Peyer's patch (tissue), 4 donors: ENCODE results near the gene ZDHHC17.

ENCODE experiments used
- POLR2A ChIP-seq, 2 donors: fragments of 450-650 bp; IDR thresholded peaks; one replicate each; pipeline ENCODE4 v1.5.1; 2017; ENCODE audit warnings: antibody characterized with exemption in 2 of 2, mild to moderate bottlenecking in 2 of 2, moderate library complexity in 2 of 2
- TF ChIP-seq, protein P1 (sequence below), 6 experiments: fragments of 450-650 bp in 4 of 6; fragments of 200-600 bp in 2 of 6; sonication (generic) in 1 of 6; IDR thresholded peaks; one replicate each; pipeline ENCODE4 v1.5.1; 2017 to 2019; ENCODE audit warnings: antibody characterized with exemption in 6 of 6, mild to moderate bottlenecking in 3 of 6, moderate library complexity in 1 of 6

DNA sequence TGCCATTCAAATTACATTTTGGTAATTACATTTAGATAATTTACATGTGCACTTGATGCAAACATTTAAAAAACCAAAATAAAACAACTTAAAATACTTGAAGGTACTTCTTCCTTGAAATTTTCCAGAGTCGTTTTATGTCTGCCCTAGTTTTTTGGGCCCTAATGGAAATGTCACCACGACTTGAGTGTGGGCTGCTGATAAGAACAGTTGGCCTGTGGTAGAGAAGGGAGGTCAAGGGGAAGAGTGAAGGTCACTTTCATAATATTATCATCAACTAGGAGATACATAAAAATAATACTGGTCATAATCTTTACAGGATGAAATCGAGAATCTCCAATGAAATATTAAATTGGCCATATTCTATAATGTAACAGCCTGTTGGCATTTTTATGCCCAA lies 23.1 kb downstream of the ZDHHC17 start:
- TF ChIP-seq, protein P1, sequence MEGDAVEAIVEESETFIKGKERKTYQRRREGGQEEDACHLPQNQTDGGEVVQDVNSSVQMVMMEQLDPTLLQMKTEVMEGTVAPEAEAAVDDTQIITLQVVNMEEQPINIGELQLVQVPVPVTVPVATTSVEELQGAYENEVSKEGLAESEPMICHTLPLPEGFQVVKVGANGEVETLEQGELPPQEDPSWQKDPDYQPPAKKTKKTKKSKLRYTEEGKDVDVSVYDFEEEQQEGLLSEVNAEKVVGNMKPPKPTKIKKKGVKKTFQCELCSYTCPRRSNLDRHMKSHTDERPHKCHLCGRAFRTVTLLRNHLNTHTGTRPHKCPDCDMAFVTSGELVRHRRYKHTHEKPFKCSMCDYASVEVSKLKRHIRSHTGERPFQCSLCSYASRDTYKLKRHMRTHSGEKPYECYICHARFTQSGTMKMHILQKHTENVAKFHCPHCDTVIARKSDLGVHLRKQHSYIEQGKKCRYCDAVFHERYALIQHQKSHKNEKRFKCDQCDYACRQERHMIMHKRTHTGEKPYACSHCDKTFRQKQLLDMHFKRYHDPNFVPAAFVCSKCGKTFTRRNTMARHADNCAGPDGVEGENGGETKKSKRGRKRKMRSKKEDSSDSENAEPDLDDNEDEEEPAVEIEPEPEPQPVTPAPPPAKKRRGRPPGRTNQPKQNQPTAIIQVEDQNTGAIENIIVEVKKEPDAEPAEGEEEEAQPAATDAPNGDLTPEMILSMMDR (IDR thresholded peaks at IDR 0.05): no peak
- TF ChIP-seq POLR2A (IDR thresholded peaks at IDR 0.05): no peak
